Keratinocyte (primary cell): Measurements from ENCODE around the gene NCOA7. TPM values are rescaled to one million over a fixed set of nuclear protein-coding genes. Genes with fewer than 3 reads are reported as not detected.
"Not testable (repeated sequence)": the region's sequence is repeated elsewhere in the genome, so short reads cannot be mapped to it uniquely, and the experiment has no call there.

ENCODE experiments used
- DNase-seq: peaks from one replicate; pipeline ENCODE4 v3.0.0-alpha.2; 2011; ENCODE audit warnings: low read depth, missing footprints, low spot score
- FAIRE-seq: peaks from 2 replicates; lab custom pipeline; 2011; peaks lifted over from hg19 to GRCh38; lab: Jason Lieb, UNC
- H2AFZ ChIP-seq: 2 replicates; pipeline ENCODE4 v1.6.0; 2012; ENCODE audit warnings: low read length, control low read depth, inconsistent platforms; ENCODE audit not compliant: control insufficient read depth
- H3K27ac ChIP-seq: 2 replicates; pipeline ENCODE4 v1.5.1; 2011; ENCODE audit warnings: low read length; ENCODE audit not compliant: control insufficient read depth, insufficient read depth
- H3K27me3 ChIP-seq: 3 replicates; pipeline ENCODE4 v1.6.0; 2011; ENCODE audit warnings: low read length; ENCODE audit not compliant: control insufficient read depth, insufficient read depth; ENCODE audit errors: extremely low read depth
- H3K36me3 ChIP-seq, 2 experiments: 2 replicates in 1 of 2; 3 replicates in 1 of 2; pipeline ENCODE4 v1.5.1; 2011; ENCODE audit warnings: low read length in 2 of 2, mild to moderate bottlenecking in 1 of 2; ENCODE audit not compliant: control insufficient read depth in 2 of 2, insufficient read depth in 2 of 2; ENCODE audit errors: extremely low read depth in 1 of 2
- H3K4me1 ChIP-seq: 3 replicates; pipeline ENCODE4 v1.5.1; 2011; ENCODE audit warnings: low read length; ENCODE audit not compliant: control insufficient read depth, insufficient read depth; ENCODE audit errors: extremely low read depth
- H3K4me2 ChIP-seq: 3 replicates; pipeline ENCODE4 v1.6.0; 2011; ENCODE audit warnings: low read depth, low read length; ENCODE audit not compliant: control insufficient read depth, insufficient read depth; ENCODE audit errors: extremely low read depth
- H3K4me3 ChIP-seq, 3 experiments: fragments of 200-600 bp in 1 of 3; sonication (generic) in 1 of 3; 2 replicates in 2 of 3; 3 replicates in 1 of 3; pipeline ENCODE4 v1.5.1; 2011 to 2016; ENCODE audit warnings: low read length in 3 of 3, mild to moderate bottlenecking in 3 of 3, control low read depth in 2 of 3, inconsistent platforms in 1 of 3, low read depth in 1 of 3, mixed read lengths in 1 of 3, mixed run types in 1 of 3, moderate library complexity in 1 of 3; ENCODE audit not compliant: control insufficient read depth in 2 of 3, insufficient read depth in 2 of 3; ENCODE audit errors: extremely low read depth in 1 of 3
- H3K79me2 ChIP-seq: 2 replicates; pipeline ENCODE4 v1.6.0; 2012; ENCODE audit warnings: low read length; ENCODE audit not compliant: control insufficient read depth, insufficient read depth
- H3K9ac ChIP-seq: 3 replicates; pipeline ENCODE4 v1.6.0; 2011; ENCODE audit warnings: low read length; ENCODE audit not compliant: control insufficient read depth, insufficient read depth; ENCODE audit errors: extremely low read depth
- H3K9me1 ChIP-seq: 3 replicates; pipeline ENCODE4 v1.6.0; 2011; ENCODE audit warnings: low read length; ENCODE audit not compliant: control insufficient read depth, insufficient read depth; ENCODE audit errors: extremely low read depth
- H3K9me3 ChIP-seq: 2 replicates; pipeline ENCODE4 v1.5.1; 2012; ENCODE audit warnings: low read depth, low read length; ENCODE audit not compliant: control insufficient read depth
- H4K20me1 ChIP-seq: 3 replicates; pipeline ENCODE4 v1.6.0; 2011; ENCODE audit warnings: low read length; ENCODE audit not compliant: control insufficient read depth, insufficient read depth; ENCODE audit errors: extremely low read depth
- EZH2 ChIP-seq: IDR thresholded peaks from one replicate; pipeline ENCODE4 v1.6.1; 2012; ENCODE audit warnings: inconsistent platforms, mild to moderate bottlenecking, low read length, moderate library complexity
- dilution Hi-C: fragments of 300-500 bp; cut with MboI; formaldehyde crosslinking; loops from one replicate; pipeline ENCODE4 v1.7.0; 2020; ENCODE audit warnings: low sequenced_read_pairs; ENCODE audit not compliant: extremely low pct_ligation_motif_present
- polyA plus RNA-seq, 5 experiments: library from polyadenylated mRNA; depleted of rRNA in 3 of 5; stranded (reverse) in 3 of 5; stranded (forward) in 1 of 5; unstranded in 1 of 5; fragments of >200 nt; gene quantifications; 1 replicate in 1 of 5; 2 replicates in 3 of 5; 3 replicates in 1 of 5; pipeline versions ENCODE4 v1.2.1 to v1.2.3, GENCODE V29; 2011 to 2012; ENCODE audit warnings: missing spikeins in 2 of 5, low read depth in 1 of 5, low replicate concordance in 1 of 5
- TF ChIP-seq, protein P1 (sequence below), 3 experiments: IDR thresholded peaks in 1 of 3; conservative IDR thresholded peaks in 1 of 3; optimal IDR thresholded peaks in 1 of 3; 2 replicates in 2 of 3; 3 replicates in 1 of 3; pipeline versions ENCODE3 to v1.5.1; 2011; ENCODE audit warnings: low read length in 3 of 3, mild to moderate bottlenecking in 3 of 3, moderate library complexity in 2 of 3, control low read depth in 1 of 3, inconsistent platforms in 1 of 3; ENCODE audit not compliant: insufficient read depth in 2 of 3; ENCODE audit errors: extremely low read depth in 1 of 3

Gene NCOA7
- polyA plus RNA-seq, 1 donor (not counting 4 experiments of a cell fraction or from before 2014, with no cell fraction given), result 20.5 TPM

DNA sequence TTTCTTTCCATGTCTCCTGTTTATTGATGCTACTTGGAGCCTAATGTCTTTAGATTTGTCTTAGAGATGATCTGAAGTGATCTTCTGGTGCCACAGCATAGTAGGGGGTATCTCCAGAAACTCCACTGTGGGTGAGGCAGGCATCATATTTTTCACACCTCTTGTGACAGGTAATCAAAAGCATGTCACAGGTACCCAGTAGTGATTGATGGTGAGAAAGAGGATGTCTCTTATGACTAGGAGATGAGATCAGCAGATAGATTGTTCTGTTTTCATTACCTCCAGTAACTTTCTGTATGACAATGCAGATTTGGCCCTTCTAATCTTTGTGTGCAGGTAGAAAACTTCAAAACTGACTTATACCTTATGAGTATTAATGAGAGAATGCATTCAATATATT lies 13.5 kb downstream of the NCOA7 start:
- Histone ChIP-seq H3K27me3 (no peaks in the 10 kb centered on the region), H3K4me1 (no peaks in the 10 kb centered on the region), H3K36me3 (no peaks in the 10 kb centered on the region), H3K9me3 (no peaks in the 10 kb centered on the region), H3K4me3 (no peak overlapping the region), H3K79me2 (no peaks in the 10 kb centered on the region), H3K9ac (no peak overlapping the region), H3K4me2 (no peak overlapping the region), H3K9me1 (no peaks in the 10 kb centered on the region), H4K20me1 (no peaks in the 10 kb centered on the region), H2AFZ (no peak overlapping the region), H3K27ac (no peak overlapping the region)
- DNase-seq (no peak), FAIRE-seq (no peak)
- dilution Hi-C loops, result no loop called here
- TF ChIP-seq EZH2, result no peak
- TF ChIP-seq, protein P1, sequence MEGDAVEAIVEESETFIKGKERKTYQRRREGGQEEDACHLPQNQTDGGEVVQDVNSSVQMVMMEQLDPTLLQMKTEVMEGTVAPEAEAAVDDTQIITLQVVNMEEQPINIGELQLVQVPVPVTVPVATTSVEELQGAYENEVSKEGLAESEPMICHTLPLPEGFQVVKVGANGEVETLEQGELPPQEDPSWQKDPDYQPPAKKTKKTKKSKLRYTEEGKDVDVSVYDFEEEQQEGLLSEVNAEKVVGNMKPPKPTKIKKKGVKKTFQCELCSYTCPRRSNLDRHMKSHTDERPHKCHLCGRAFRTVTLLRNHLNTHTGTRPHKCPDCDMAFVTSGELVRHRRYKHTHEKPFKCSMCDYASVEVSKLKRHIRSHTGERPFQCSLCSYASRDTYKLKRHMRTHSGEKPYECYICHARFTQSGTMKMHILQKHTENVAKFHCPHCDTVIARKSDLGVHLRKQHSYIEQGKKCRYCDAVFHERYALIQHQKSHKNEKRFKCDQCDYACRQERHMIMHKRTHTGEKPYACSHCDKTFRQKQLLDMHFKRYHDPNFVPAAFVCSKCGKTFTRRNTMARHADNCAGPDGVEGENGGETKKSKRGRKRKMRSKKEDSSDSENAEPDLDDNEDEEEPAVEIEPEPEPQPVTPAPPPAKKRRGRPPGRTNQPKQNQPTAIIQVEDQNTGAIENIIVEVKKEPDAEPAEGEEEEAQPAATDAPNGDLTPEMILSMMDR (optimal IDR thresholded peaks at IDR 0.05 in 1 of 3, IDR thresholded peaks at IDR 0.05 in 1 of 3, conservative IDR thresholded peaks at IDR 0.05 in 1 of 3; ENCODE audit: extremely low read depth in 1 of 3, insufficient read depth in 2 of 3, low read length in 3 of 3), result no peak

DNA sequence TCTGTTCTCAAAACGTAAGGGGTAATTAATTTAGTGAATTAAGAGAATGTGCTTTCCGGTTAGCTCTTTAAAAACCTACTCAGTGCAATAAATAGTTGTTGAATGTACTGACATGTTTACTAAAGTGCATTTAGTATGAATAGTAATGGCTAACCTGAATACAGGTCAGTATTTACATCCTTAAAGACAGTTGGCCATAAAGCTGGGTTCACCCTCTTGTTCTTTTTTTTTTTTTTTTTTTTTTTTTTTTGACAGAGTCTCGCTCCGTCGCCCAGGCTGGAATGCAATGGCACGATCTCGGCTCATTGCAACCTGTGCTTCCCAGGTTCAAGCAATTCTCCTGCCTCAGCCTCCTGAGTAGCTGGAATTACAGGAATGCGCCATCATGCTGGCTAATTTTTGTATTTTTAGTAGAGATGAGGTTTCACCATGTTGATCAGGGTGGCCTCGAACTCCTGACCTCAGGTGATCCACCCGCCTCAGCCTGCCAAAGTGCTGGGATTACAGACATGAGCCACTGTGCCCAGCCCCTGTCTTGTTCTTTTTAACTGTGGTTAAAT lies 14.2 kb downstream of the NCOA7 start:
- dilution Hi-C loops, H3K4me1 ChIP-seq, FAIRE-seq, H3K4me2 ChIP-seq, H3K9ac ChIP-seq, H3K27ac ChIP-seq, H3K9me3 ChIP-seq, H2AFZ ChIP-seq, H3K4me3 ChIP-seq, H4K20me1 ChIP-seq, H3K36me3 ChIP-seq, H3K9me1 ChIP-seq, DNase-seq, H3K79me2 ChIP-seq, H3K27me3 ChIP-seq: not testable (repeated sequence)

- no peak for FAIRE-seq
- no peak overlapping the region for H3K27ac ChIP-seq
- no peak overlapping the region for H2AFZ ChIP-seq
- DNase-seq, result no peak
- H3K9ac ChIP-seq, result no peak overlapping the region
- dilution Hi-C loops, result no loop called here
- H3K36me3 ChIP-seq, result no peaks in the 10 kb centered on the region
- no peak overlapping the region for H3K4me2 ChIP-seq
- H4K20me1 ChIP-seq, result no peaks in the 10 kb centered on the region
- no peaks in the 10 kb centered on the region for H3K79me2 ChIP-seq
- no peak overlapping the region for H3K4me3 ChIP-seq
- H3K27me3 ChIP-seq, result no peaks in the 10 kb centered on the region
- no peaks in the 10 kb centered on the region for H3K9me3 ChIP-seq
- no peak for TF ChIP-seq EZH2
- TF ChIP-seq, protein P1 (optimal IDR thresholded peaks at IDR 0.05 in 1 of 3, IDR thresholded peaks at IDR 0.05 in 1 of 3, conservative IDR thresholded peaks at IDR 0.05 in 1 of 3; ENCODE audit: extremely low read depth in 1 of 3, insufficient read depth in 2 of 3, low read length in 3 of 3), result no peak
- H3K9me1 ChIP-seq, result no peaks in the 10 kb centered on the region
- H3K4me1 ChIP-seq, result peaks cover under 1% of the 10 kb centered on the region
Measured at GRCh38 chr6:125806813-125807212, 16.1 kb downstream of the NCOA7 start.
